ENCODE data around the gene SPHK2.

DNA sequence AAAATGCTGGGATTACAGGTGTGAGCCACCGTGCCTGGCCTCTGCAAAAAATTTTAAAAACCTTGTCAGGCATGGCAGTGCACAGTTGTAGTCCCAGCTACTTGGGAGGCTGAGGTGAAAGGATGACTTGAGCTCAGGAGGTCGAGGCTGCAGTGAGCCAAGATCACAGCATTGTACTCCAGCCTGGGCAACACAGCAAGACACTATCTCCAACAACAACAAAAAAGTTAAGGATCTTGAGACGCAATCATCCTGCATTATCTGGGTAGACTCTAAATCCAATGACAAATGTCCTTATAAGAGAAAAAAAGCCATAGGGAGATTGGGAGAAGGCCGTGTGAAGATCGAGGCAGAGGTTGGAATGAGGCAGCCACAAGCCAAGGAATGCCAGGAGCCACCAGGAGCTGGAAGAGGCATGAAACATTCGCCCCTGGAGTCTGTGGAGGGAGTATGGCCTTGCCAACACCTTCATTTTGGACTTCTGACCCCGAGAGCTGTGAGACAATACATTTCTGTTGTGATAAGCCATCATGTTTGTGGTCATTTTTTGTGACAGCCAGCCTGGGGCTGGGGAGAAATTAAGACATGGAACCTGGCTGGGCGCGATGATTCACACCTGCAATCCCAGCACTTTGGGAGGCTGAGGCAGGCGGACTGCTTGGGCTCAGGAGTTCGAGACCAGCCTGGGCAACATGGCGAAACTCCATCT lies 31.8 kb downstream of the SPHK2 start:
- TF ChIP-seq CTCF (IDR thresholded peaks at IDR 0.05) (no peak), EP300 (IDR thresholded peaks at IDR 0.05) (no peak), POLR2A (IDR thresholded peaks at IDR 0.05) (no peak)
